HT1080 (cell line): ENCODE results near the gene MAFG. TPM values are rescaled to one million over a fixed set of nuclear protein-coding genes. Genes with fewer than 3 reads are reported as not detected.

Experiments used
- DNase-seq: peaks from one replicate; pipeline ENCODE4 v3.0.0-alpha.2; 2015; ENCODE audit warnings: low read depth
- polyA plus RNA-seq, 2 experiments: library from polyadenylated mRNA; depleted of rRNA; stranded (reverse); fragments of >200 nt; gene quantifications; 2 replicates each; pipeline ENCODE4 v1.2.3, GENCODE V29; 2015
- total RNA-seq: library from RNA; depleted of rRNA; stranded (reverse); fragments of >200 nt; shearing (Covaris generic); gene quantifications from 2 replicates; pipeline ENCODE4 v1.2.3, GENCODE V29; 2014; rRNA removed

MAFG gene
- total RNA-seq: 19.2 and 21.1 TPM in 2 replicates
- 20.3 and 23.0 TPM in 2 replicates for polyA plus RNA-seq (2015; cell fraction: cytosol; rRNA removed)
- polyA plus RNA-seq (2015; cell fraction: nucleus; rRNA removed): 56.1 and 56.5 TPM in 2 replicates

GRCh38 chr17:81927653-81928543 is at the start of gene MAFG:
MAFG (minus strand) TSS chr17:81927735; CDS start chr17:81923185, 4,550 bp downstream.
- peak; percentile 95 for DNase-seq

- peak; percentile 15 for DNase-seq
These were observed 49.0 kb upstream of the MAFG start for GRCh38 chr17:81976332-81977210.

DNA sequence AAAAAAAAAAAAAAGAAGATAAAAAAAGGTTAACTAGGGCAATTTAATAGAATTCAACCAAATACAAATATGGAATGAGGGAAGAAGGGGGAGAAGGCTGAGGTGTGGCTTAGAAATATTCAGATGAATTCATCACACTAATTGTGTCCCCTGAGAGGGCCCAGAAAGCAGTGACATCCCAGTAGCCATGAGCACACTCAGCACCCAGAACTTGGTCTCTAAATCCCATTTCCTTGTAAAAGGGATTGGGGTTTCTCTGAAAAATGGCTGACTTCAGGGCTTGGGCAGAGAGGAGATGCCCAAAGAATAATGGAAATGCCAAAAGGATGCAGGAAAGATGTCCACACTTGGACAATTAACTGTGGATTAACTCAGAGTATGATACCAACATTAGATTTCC is 45.9 kb upstream of the MAFG start:
- DNase-seq: no peak

- DNase-seq: no peak
These were observed 41.6 kb upstream of the MAFG start for GRCh38 chr17:81968850-81969812.

GRCh38 chr17:81968396-81968745 is 40.8 kb upstream of the MAFG start:
- DNase-seq: no peak

- peak; percentile 31 for DNase-seq
These were observed 40.2 kb upstream of the MAFG start for GRCh38 chr17:81967533-81968395.

DNA sequence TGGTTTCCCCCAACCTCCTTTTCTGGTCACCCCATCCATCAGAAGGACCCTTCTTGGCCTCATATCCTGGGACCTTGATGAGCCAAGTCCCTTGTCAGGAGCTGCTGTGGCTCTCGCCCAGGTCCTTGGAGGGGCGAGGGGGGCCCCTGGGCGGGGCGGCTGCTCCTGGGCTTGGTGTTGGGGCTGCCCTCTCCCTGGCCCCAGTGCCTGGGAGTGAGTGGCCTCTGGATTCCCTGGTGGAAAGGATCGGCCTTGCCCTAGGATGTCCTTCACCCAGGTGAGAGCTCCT is 39.7 kb upstream of the MAFG start:
- DNase-seq: no peak

GRCh38 chr17:81966343-81967243 is 39.1 kb upstream of the MAFG start:
- DNase-seq: no peak

DNA sequence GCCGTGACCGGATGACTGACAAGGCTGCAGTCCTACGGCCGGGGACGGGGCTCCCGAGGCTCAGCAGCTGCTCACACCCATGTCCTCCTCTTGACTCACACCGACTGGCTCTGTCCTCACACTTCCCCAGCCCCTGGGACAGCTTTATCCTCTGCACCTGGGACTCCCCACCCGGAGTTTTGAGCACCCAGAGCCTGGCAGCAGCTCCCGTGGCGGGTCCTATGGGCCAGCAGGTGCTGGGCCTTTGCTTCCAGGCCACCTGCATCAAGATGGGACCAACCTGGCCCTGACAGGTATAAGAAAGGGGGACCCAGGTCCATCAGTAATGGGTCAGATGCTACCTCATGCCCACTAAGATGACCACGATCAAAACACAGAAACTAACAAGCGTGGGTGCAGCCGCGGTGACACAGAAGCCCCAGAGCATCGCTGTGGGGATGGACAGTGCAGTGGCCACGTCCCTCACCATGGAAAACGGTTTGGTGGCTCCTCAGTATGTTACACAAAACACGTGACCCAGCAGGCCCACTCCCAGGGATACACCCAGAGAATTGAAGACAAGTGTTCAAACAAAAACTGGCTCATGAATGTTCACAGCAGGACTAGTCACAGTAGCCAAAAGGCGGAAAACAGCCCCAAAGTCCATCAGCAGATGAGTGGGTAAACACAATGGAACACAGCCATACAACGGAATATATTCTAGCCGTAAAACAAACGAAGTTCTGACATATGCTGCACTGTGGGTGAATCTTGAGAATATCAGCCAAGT is 36.7 kb upstream of the MAFG start:
- no peak for DNase-seq

GRCh38 chr17:81962499-81963441 is 35.2 kb upstream of the MAFG start:
- no peak for DNase-seq

DNA sequence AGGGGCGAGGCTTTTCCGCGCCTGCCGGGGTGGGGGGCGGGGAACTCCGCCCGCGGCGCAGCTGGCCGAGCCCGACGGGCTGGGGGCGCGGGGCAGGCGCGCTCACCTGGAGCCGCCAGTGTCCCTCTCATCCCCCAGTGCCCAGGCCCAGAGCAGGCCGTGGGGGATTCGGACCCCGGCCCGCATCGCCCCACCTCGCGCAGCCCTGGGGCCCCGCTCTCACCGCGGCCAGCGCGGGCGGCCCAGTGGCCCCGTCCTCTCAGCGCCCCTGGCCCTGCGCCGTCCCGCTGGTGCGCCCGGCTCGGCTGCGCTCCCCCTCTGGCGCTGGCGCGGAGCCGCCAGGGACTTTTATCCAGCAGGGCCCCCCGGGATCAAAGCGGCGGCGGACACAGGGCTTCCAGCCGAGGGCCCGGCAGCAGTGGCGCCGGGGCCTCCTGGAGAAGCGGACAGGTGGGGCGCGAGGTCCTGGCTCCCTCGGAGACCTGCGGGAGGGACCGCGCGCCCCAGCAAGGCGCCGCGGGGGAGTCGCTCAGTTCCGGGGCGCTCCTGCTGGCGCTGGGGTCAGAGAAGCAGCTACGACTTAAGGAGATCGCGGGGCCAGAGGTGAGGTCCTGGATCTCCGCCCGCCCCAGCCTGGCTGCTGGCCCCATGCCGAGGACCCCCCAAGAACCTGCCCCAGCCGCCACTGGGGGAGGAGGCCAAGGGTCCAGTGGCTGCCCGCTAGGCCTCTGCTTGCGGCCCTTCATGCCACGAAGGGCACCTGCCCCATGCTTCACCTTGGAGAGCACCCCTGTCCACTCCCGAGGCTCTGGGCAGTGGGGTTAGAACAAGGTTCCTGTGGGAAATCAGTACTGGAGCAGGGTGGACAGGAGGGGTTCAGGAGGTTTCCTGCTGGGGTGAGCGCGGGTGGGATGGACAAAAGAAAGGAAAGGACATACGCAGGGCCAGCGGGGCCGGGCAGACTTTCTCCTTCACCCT is 34.3 kb upstream of the MAFG start:
- no peak for DNase-seq

DNA sequence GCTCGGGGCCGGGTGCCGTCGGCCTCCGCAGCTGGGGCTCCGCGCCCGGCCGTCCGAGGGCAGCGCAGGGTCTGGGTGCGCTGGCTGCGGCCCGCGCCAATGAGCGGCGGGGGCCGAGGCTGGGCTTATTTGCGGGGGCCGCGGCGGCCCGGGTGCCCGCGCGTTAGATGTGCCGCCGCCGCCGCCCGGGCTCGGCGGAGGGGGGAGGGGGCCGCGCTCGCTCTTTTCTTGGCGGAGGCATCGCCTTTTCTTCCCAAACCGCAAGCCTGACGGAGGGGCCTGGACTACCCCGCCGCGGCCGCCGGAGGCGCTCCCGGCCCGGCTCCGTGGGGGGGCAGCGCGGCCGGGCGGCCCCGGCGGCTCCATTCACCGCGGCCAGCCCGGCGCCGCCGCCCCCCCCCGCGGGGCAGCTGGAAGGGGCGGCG is 33.6 kb upstream of the MAFG start, which contains the start of gene NOTUM:
NOTUM (minus strand) TSS at position 101 of the 425 bp plus-strand sequence. CDS start 278 bp downstream, outside the sequence.
- no peak for DNase-seq

DNA sequence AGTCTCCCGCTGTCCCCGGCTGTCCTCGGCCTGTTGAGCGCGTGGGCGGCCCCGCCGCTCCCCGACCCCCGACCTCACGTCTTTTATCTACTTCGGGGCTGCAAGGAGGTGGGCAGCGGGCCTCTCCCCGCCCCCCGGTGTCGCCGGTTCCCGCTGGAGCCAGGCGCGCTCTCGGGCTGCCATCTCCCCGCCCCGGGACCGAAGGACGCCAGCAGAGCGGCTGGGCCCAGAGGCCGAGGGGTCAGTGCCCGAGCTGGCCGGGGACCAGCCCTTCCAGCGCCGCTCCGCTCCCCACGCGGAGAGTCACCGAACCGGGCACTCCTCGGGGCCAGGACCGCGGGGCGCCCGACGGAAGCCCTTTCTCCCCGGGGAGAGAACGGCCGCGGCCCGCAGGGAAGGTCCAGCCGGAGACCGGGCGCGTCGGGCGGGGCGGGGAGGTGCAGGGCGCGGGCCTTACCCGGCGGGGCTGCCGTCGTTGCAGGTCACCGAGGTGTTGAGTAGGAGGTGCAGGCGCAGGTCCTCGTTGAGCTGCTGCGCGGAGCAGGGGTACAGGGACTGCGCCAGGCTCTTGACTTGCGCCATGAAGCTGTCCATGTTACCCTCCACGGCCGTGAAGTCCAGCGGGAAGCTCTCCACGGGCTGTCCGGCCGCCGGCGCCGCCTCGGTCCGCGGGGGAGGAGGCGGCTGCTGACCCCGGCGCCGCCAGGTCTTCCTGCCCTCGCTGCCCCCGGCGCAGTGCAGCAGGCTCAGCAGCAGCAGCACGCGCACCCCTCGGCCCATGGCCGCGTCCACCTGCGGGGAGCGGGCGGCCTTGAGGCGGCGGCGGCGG is 32.8 kb upstream of the MAFG start:
- no peak for DNase-seq

- DNase-seq: no peak
These were observed 32.0 kb upstream of the MAFG start for GRCh38 chr17:81959362-81960129.
